UCSD-AML1 (cell line): ENCODE results near the gene TATDN2.

ENCODE experiments used
- DNase-seq: peaks from one replicate; lab custom pipeline; 2025; ENCODE audit not compliant: unreplicated experiment; lab: John Stamatoyannopoulos, UW

TATDN2 gene

GRCh38 chr3:10315771-10316344, 67.6 kb downstream of the TATDN2 start:
- DNase-seq: no peak

GRCh38 chr3:10317311-10317960, 69.2 kb downstream of the TATDN2 start:
- no peak for DNase-seq

GRCh38 chr3:10317961-10318350, 69.7 kb downstream of the TATDN2 start:
- no peak for DNase-seq

GRCh38 chr3:10319251-10319650, 71.0 kb downstream of the TATDN2 start:
- DNase-seq: no peak

- no peak for DNase-seq
Observed at GRCh38 chr3:10319804-10320203, 71.5 kb downstream of the TATDN2 start.

GRCh38 chr3:10320320-10320677, 72.0 kb downstream of the TATDN2 start:
- no peak for DNase-seq

GRCh38 chr3:10321630-10322351, 73.5 kb downstream of the TATDN2 start:
- DNase-seq: no peak

GRCh38 chr3:10322352-10322710, 74.1 kb downstream of the TATDN2 start:
- DNase-seq: no peak

- no peak for DNase-seq
Observed at GRCh38 chr3:10327592-10327991, 79.3 kb downstream of the TATDN2 start.

- DNase-seq: no peak
Observed at GRCh38 chr3:10328460-10329071, 80.3 kb downstream of the TATDN2 start.

- no peak for DNase-seq
Observed at GRCh38 chr3:10329495-10330015, 81.3 kb downstream of the TATDN2 start.

GRCh38 chr3:10330319-10330718, 82.1 kb downstream of the TATDN2 start:
- no peak for DNase-seq
